Activated T-helper 2 cell treated with anti-CD3 and anti-CD28 coated beads, Interferon-gamma antibody, Interleukin-2, Interleukin-4, amounts not matched to agents 10 μg/mL and 5 μg/mL and 100 μg/mL, durations not matched to agents 14 hours and 24 hours and 36 hours (primary cell): ENCODE measurements around the gene SCIMP. TPM values are rescaled to one million over a fixed set of nuclear protein-coding genes. Genes with fewer than 3 reads are reported as not detected.
"Not testable (repeated sequence)": the region's sequence is repeated elsewhere in the genome, so short reads cannot be mapped to it uniquely, and the experiment has no call there.

Experiments
- DNase-seq: peaks from one replicate; pipeline ENCODE4 v3.0.0; 2021; ENCODE audit warnings: low spot score
- H3K27ac Mint-ChIP-seq: one replicate; pipeline ENCODE4 v1.8.0; 2021; ENCODE audit warnings: mixed read lengths
- H3K27me3 Mint-ChIP-seq: one replicate; pipeline ENCODE4 v1.8.0; 2021; ENCODE audit warnings: low read depth, mixed read lengths
- H3K36me3 Mint-ChIP-seq: one replicate; pipeline ENCODE4 v1.8.0; 2021; ENCODE audit warnings: low read depth, mixed read lengths
- H3K4me1 Mint-ChIP-seq: one replicate; pipeline ENCODE4 v1.8.0; 2021; ENCODE audit warnings: low read depth, mixed read lengths
- H3K4me3 Mint-ChIP-seq: one replicate; pipeline ENCODE4 v1.8.0; 2021; ENCODE audit warnings: low read depth, mild to moderate bottlenecking, moderate library complexity, mixed read lengths
- H3K9me3 Mint-ChIP-seq: one replicate; pipeline ENCODE4 v1.8.0; 2021; ENCODE audit warnings: mixed read lengths
- intact Hi-C: fragments of 100-400 bp; cut with micrococcal nuclease; formaldehyde crosslinking; loops from one replicate; pipeline ENCODE4 v1.15.1; 2023
- total RNA-seq: library from RNA; stranded (reverse); gene quantifications from 2 replicates; pipeline ENCODE4 v1.2.3, GENCODE V29; 2022

SCIMP gene
- total RNA-seq, 1 donor from 2014 or later: not detected

DNA sequence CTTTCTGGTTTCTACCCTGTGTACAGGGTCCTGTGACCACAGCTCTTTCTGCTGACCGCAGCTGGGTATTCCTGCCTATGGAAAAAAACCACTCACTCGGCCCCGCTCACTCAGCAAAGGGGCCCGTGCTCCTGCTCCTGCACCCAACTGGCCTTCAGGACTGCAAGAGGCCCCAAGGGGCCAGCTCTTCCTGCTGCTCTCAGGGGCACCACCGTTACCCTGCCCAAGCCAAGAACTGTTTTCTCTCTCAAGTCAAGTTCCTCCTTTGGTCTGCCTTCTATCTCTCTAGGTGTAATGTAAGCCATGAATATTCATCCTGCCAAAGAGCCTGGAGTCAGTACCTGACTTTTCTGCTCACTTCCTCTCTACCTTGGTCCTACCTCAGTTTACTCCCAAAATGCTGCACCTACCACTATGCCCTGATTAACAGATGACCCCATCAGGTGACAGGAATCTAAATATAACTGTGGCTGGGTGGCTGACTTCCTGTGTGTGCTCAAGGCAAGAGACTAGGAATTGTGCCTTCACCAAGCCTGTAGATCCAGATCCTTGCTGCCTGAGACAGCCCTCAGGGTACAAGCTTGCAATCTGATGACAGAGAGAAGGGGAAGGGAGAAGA lies 20.4 kb upstream of the SCIMP start:
- Mint-ChIP-seq H3K4me3 (no peak overlapping the region), H3K27ac (no peak overlapping the region), H3K4me1 (peaks cover 7% of the 10 kb centered on the region), H3K27me3 (no peaks in the 10 kb centered on the region), H3K9me3 (no peaks in the 10 kb centered on the region), H3K36me3 (no peaks in the 10 kb centered on the region)
- DNase-seq: no peak
- intact Hi-C loops: no loop called here

DNA sequence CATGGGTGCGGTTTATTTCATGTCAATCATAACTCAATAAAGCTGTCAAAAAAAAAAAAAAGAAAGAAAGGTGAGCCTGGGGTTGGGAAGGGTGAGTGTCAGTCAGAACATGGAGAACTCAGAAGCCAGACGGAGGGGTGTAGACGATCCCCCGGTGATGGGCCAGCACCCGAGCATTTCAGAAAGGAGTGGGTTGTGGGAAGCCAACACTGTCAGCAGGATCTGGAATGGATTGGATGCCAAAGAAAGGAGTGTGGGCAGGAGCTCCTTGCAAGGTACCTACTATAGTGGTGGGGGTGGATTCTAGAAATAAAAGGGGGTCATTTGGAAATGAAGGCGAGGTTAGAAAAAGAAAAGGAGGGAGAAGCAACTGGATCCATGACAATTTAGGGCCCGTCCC lies 19.8 kb upstream of the SCIMP start:
- intact Hi-C loops: no loop called here
- Mint-ChIP-seq H3K27me3 (no peaks in the 10 kb centered on the region), H3K9me3 (no peaks in the 10 kb centered on the region), H3K36me3 (no peaks in the 10 kb centered on the region), H3K4me1 (peaks cover 10% of the 10 kb centered on the region), H3K4me3 (no peak overlapping the region), H3K27ac (no peak overlapping the region)
- DNase-seq: no peak

DNA sequence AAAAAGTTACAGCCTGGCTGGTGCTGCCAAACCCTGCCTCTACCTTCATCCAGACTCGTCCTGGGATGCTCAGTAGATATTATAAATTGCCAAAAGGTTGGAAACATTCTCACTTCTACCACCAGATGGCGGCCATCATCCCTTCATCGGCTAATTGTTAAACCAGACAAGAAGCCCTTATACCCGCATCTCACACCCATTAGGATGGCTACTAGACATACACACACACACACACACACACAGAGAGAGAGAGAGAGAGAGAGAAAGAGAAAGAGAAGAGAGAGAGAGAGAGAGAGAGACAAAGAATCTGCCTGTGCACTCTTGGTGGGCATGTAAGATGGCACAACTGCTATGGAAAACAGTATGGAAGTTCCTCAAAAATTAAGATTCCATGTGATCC lies 15.0 kb upstream of the SCIMP start:
- DNase-seq: peak; percentile 49
- Mint-ChIP-seq H3K36me3 (no peaks in the 10 kb centered on the region), H3K9me3 (no peaks in the 10 kb centered on the region), H3K4me1 (peaks cover 5% of the 10 kb centered on the region), H3K27me3 (no peaks in the 10 kb centered on the region), H3K4me3 (no peak overlapping the region), H3K27ac (no peak overlapping the region)
- intact Hi-C loops: loop anchor here (2.0 kb wide), 1 partner anchor 57 kb away; no protein-coding TSS in a partner anchor

DNA sequence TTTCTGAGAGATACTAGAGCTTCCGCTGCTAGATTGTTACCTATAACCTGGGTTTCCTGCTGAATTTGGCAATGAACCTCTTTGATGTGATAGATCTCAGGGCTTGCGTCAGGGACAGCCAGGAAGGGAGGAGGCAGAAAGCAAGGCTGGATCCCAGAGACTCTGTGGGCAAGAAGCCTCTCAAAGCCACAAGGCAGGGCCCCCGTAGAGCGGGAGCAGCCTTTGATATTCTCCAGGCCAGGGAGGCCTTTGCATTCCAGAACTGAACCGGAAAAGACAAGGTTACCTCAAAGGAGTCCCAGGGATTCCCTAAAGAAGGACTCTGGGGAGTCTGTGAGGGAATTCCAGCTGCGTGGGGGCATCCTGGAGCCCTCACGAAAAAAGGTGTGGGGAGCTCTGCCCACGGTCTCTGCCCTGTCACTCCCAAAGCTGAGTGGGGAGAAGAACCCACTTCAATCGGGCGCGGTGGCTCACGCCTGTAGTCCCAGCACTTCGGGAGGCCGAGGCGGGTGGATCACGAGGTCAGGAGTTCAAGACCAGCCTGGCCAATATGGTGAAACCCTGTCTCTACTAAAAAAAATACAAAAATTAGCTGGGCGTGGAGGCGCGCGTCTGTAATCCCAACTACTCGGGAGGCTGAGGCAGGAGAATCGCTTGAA lies 14.3 kb upstream of the SCIMP start:
- Mint-ChIP-seq H3K27me3 (no peaks in the 10 kb centered on the region), H3K27ac (no peak overlapping the region), H3K9me3 (no peaks in the 10 kb centered on the region), H3K36me3 (no peaks in the 10 kb centered on the region), H3K4me3 (no peak overlapping the region), H3K4me1 (peaks cover 4% of the 10 kb centered on the region)
- no peak for DNase-seq
- intact Hi-C loops: loop anchor here (2.0 kb wide), 1 partner anchor 58 kb away; no protein-coding TSS in a partner anchor

DNA sequence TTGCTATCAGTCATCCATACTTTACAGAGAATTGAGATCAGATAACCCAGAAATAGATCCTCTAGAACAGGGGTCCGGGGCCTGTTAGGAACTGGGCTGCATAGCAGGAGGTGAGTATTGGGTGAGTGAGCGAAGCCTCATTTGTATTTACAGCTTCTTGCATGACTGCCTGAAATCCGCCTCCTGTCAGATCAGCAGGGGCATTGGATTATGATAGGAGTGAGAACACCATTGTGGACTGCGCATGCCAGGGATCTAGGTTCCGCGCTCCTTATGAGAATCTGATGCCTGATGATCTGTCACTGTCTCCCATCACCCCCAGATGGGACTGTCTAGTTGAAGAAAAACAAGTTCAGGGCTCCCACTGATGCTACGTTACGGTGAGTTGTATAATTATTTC lies 13.0 kb upstream of the SCIMP start:
- H3K36me3 Mint-ChIP-seq: no peaks in the 10 kb centered on the region
- H3K27ac Mint-ChIP-seq: no peak overlapping the region
- H3K4me1 Mint-ChIP-seq: peaks cover 4% of the 10 kb centered on the region
- no peaks in the 10 kb centered on the region for H3K9me3 Mint-ChIP-seq
- H3K4me3 Mint-ChIP-seq: no peak overlapping the region
- intact Hi-C loops: loop anchor here (2.0 kb wide), 1 partner anchor 59 kb away; no protein-coding TSS in a partner anchor
- DNase-seq: no peak
- H3K27me3 Mint-ChIP-seq: no peaks in the 10 kb centered on the region

DNA sequence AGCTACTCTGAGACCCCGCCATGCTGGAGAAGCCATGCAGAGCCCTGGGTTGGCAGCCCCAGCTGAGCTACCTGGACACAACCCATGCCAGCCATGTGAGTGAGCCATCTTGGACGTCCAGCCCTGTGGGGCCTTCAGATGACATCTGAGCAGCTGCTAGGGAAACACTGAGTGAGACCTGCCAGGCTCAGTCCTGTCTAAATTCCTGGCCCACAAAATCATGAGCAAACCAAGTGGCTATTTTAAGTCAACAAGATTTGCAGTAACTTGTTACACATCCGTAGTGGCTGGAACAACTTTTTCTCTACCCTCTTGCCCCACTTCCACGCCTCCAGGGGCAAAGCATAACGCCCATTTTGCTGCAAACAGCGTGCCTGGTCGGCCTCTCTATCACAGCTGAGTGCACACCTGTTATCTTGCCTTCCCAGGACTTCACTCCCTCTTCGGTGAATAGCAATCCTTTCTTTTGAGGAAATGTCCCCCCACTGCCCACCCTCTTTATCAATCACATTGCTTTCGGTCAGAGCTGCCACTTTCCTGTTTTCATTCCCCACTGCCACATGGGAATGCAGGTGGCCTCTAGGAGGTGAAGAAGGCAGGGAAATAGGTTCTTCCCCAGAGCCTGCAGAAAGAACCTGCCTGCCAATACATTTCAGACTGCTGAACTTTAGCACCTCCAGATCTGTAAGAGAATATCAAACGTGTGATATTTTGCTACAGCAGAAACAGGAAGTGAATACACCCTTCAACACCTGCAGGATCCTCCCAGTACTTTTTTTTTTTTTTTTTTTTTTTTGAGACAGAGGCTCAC lies 7.4 kb upstream of the SCIMP start:
- Mint-ChIP-seq H3K4me3 (no peak overlapping the region), H3K9me3 (no peaks in the 10 kb centered on the region), H3K4me1 (peaks cover 4% of the 10 kb centered on the region), H3K36me3 (no peaks in the 10 kb centered on the region), H3K27me3 (no peaks in the 10 kb centered on the region), H3K27ac (no peak overlapping the region)
- no peak for DNase-seq
- intact Hi-C loops: no loop called here

DNA sequence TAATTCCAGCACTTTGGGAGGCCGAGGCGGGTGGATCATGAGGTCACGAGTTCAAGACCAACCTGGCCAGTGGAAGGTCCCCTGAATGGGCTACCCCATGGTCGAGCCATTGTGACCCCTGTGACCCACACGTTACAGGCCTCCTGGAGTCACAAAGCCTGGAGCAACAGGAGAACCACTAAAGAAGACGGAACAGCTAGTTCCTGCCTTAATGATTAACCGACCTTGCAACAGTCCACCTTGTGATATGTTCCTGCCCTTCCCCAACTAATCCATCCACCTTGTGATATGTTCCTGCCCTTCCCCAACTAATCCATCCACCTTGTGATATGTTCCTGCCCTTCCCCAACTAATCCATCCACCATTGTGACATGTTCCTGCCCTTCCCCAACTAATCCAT lies 5.1 kb upstream of the SCIMP start:
- H3K36me3 Mint-ChIP-seq, H3K4me3 Mint-ChIP-seq, intact Hi-C loops, H3K27me3 Mint-ChIP-seq, DNase-seq, H3K27ac Mint-ChIP-seq, H3K4me1 Mint-ChIP-seq, H3K9me3 Mint-ChIP-seq: not testable (repeated sequence)

DNA sequence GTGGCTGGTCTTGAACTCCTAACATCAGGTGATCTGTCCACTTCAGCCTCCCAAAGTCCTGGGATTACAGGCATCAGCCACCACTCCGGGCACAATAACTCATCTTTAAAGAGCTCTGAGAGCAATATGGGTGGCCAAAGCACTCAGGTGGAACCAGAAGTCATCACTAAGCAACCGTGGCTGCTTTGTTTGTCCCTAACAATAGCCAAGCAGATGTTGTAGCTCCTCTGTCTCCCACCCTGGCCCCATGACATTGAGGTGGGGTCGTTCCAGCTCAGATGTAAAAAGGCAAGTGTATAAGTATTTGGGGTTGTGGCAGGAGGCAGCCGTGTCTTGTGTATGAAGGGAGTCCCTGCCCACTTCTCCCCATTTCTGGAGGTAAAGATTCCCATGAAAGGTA lies 3.7 kb upstream of the SCIMP start:
- Mint-ChIP-seq H3K4me3 (no peak overlapping the region), H3K9me3 (no peaks in the 10 kb centered on the region), H3K27me3 (no peaks in the 10 kb centered on the region), H3K4me1 (peaks cover 4% of the 10 kb centered on the region), H3K27ac (no peak overlapping the region), H3K36me3 (no peaks in the 10 kb centered on the region)
- intact Hi-C loops: no loop called here
- no peak for DNase-seq

DNA sequence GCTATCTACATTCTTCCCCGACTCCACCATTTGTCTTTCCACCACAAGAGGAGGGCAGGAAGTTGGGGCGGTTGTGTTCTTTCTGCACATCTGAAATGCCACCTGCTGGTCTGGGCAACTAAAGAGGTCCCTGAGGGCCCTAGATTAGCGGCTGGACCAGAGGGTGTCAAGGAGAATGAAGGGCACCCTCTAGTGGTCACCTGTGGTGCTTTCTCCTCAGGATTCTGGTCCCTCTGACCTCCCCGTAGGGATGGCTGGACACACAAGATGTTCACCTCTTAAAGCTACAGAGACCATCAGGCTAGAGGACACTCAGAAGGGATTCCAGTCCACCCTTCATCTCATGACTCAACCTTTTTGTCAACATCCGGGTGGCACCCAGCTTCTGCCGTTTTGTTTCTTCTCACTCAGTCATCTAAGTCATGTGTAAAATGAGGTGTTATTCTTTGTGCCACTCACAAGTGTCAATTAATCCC lies 2.9 kb upstream of the SCIMP start:
- Mint-ChIP-seq H3K27me3 (no peaks in the 10 kb centered on the region), H3K4me1 (peaks cover 4% of the 10 kb centered on the region), H3K27ac (no peak overlapping the region), H3K9me3 (no peaks in the 10 kb centered on the region), H3K4me3 (no peak overlapping the region), H3K36me3 (no peaks in the 10 kb centered on the region)
- peak; percentile 24 for DNase-seq
- intact Hi-C loops: loop anchor here (1.0 kb wide), 1 partner anchor 40 kb away; no protein-coding TSS in a partner anchor

DNA sequence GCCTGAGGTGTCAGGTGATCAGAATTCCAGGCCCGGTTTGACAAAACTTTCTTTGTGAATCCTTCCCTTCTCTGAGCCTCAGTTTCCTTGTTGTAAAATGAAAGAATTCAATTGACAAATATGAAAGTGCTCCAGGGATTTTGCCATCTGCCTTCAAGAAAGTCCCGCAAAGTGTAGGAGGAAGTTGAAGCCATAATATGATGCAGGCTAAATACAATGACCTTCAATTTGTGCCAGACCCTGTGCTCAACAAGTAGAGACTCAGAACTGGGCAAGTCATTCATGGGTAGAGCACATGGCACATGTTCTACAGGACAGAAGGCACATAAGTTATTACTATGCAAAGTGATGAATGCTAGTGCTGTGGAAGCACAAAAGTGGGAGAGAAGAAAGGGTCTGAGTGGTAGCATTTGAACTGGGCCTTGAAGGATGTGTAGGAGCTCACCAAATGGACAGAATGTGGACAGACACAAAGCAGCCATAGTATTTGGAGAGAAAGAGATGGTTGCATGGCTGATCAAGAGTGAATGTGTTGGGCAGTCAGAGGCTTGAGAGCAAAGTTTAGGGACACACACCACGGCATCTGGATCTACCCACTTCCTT lies 2.4 kb upstream of the SCIMP start:
- no peaks in the 10 kb centered on the region for H3K9me3 Mint-ChIP-seq
- no peak overlapping the region for H3K27ac Mint-ChIP-seq
- DNase-seq: no peak
- intact Hi-C loops: loop anchor here (1.0 kb wide), 1 partner anchor 40 kb away; no protein-coding TSS in a partner anchor
- H3K4me3 Mint-ChIP-seq: no peak overlapping the region
- peaks cover under 1% of the 10 kb centered on the region for H3K4me1 Mint-ChIP-seq
- H3K36me3 Mint-ChIP-seq: no peaks in the 10 kb centered on the region
- no peaks in the 10 kb centered on the region for H3K27me3 Mint-ChIP-seq

DNA sequence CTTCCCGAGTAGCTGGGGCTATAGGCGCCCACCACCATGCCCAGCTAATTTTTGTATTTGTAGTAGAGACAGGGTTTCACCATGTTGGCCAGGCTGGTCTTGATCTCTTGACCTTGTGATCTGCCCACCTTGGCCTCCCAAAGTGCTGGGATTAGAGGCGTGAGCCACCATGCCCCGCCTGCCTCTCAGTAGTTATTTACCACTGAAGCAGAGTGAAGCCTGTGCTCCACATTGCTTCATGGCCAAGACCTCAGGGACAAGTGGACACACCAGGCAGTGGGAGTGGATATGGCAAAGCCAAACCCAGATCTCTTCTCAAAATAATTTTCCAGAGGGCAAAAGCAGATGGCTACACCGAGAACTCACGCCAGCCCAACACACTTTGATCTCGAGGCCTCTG lies 1.2 kb downstream of the SCIMP start:
- H3K4me3 Mint-ChIP-seq, intact Hi-C loops, H3K27me3 Mint-ChIP-seq, DNase-seq, H3K36me3 Mint-ChIP-seq, H3K9me3 Mint-ChIP-seq, H3K4me1 Mint-ChIP-seq, H3K27ac Mint-ChIP-seq: not testable (repeated sequence)

DNA sequence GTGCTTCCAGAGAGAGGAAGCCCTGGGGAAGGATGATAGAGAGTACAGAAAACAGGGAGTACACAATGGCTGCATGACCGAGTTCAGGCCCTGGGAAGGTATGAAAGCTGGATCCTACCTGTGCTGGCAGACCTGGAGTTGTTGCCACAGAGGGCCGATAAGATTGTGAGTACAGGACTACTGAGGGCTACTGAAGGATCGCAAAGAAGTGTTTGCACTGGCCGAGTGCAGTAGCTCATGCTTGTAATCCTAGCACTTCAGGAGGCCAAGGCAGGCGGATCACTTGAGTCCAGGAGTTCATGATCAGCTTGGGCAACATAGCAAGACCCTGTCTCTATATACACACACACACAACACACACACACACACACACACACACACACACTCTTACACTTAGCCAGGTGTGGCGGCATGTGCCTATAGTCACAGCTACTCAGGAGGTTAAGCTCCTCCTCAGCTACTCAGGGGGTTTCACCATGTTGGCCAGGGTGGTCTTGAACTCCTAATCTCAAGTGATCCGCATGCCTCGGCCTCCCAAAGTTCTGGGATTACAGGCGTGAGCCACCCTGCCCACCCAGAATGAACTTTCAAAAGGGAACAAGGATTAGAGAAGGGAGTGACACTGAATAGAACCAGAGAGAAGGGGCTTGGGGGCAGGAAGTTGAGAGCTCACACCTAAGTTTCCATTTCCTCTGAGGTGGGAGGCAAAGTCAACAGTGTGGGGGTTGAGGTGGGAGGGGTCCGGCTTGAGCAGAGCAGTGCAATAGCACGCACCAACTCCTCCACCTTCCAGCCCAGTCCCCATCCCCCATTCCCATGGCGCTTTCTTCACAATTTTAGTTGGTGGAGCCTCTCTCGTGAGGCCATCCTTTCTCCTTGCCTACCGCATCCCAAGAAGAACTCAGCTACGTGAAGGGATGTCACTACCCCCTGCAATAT lies 7.5 kb downstream of the SCIMP start:
- Mint-ChIP-seq H3K9me3 (no peaks in the 10 kb centered on the region), H3K4me1 (peaks cover 7% of the 10 kb centered on the region), H3K27ac (no peak overlapping the region), H3K4me3 (no peak overlapping the region), H3K36me3 (no peaks in the 10 kb centered on the region), H3K27me3 (no peaks in the 10 kb centered on the region)
- no peak for DNase-seq
- intact Hi-C loops: no loop called here
